Stomach (tissue), 9 donors: ENCODE results near the gene DDOST. TPM values are rescaled to one million over a fixed set of nuclear protein-coding genes. Genes with fewer than 3 reads are reported as not detected.

Experiments
- DNase-seq, 2 donors: peaks; one replicate each; pipeline versions ENCODE4 v3.0.0 to v3.0.0-alpha.2; 2013 to 2019
- H3K27ac ChIP-seq, 5 donors: fragments of 200-600 bp in 4 of 5; sonication (generic) in 4 of 5; one replicate each; pipeline ENCODE4 v1.5.1; 2013 to 2019; ENCODE audit warnings: mild to moderate bottlenecking in 1 of 5, moderate library complexity in 1 of 5
- H3K27me3 ChIP-seq, 3 donors: fragments of 200-600 bp; sonication (generic); one replicate each; pipeline ENCODE4 v1.5.1; 2017 to 2019; ENCODE audit warnings: mixed run types in 1 of 3
- H3K36me3 ChIP-seq, 4 donors: fragments of 200-600 bp; sonication (generic); 1 replicate in 3 of 4; 2 replicates in 1 of 4; pipeline ENCODE4 v1.5.1; 2016 to 2019
- H3K4me1 ChIP-seq, 4 donors: fragments of 200-600 bp; sonication (generic); one replicate each; pipeline ENCODE4 v1.5.1; 2016 to 2019
- H3K4me3 ChIP-seq, 4 donors: fragments of 200-600 bp; sonication (generic) in 3 of 4; one replicate each; pipeline ENCODE4 v1.5.1; 2016 to 2019; ENCODE audit warnings: mild to moderate bottlenecking in 1 of 4
- H3K9me3 ChIP-seq, 4 donors: fragments of 200-600 bp; sonication (generic); one replicate each; pipeline ENCODE4 v1.5.1; 2016 to 2019
- CTCF ChIP-seq, 7 experiments: fragments of 450-650 bp in 4 of 7; fragments of 200-600 bp in 3 of 7; sonication (generic) in 3 of 7; IDR thresholded peaks; one replicate each; pipeline ENCODE4 v1.5.1; 2016 to 2019; ENCODE audit warnings: antibody characterized with exemption in 7 of 7, control low read depth in 2 of 7, mild to moderate bottlenecking in 1 of 7
- EP300 ChIP-seq: sonication (generic); formaldehyde crosslinking; IDR thresholded peaks from one replicate; pipeline ENCODE4 v1.6.1; 2017; ENCODE audit warnings: antibody characterized with exemption
- POLR2A ChIP-seq, 4 donors: fragments of 450-650 bp; IDR thresholded peaks; one replicate each; pipeline ENCODE4 v1.6.1; 2016; ENCODE audit warnings: antibody characterized with exemption in 4 of 4, control low read depth in 2 of 4, mild to moderate bottlenecking in 1 of 4, moderate library complexity in 1 of 4
- POLR2AphosphoS5 ChIP-seq, 3 donors: sonication (generic); formaldehyde crosslinking; IDR thresholded peaks; one replicate each; pipeline ENCODE4 v1.6.1; 2016; ENCODE audit warnings: antibody characterized with exemption in 3 of 3
- WGBS, 5 donors: extraction: QIAGEN DNeasy Blood & Tissue Kit in 3 of 5; methylation state at CpG; one replicate each; pipeline versions ENCODE4 v1.1.5 to v1.1.7; 2013 to 2018; 5-methylcytosine and 5-hydroxymethylcytosine counted together
- intact Hi-C: fragments of 100-400 bp; cut with DNase I; formaldehyde crosslinking; loops from one replicate; pipeline ENCODE4 v1.15.1; 2023; ENCODE audit warnings: low total_unique reads
- polyA plus RNA-seq, 3 donors: library from polyadenylated mRNA; stranded (reverse); fragments of 200-250 nt; gene quantifications; one replicate each; pipeline ENCODE4 v1.2.3, GENCODE V29; 2013
- total RNA-seq, 5 donors: library from RNA; depleted of rRNA; stranded (reverse); fragments of >200 nt; gene quantifications; one replicate each; pipeline versions ENCODE4 v1.1.0 to v1.2.3, GENCODE V29; 2014 to 2016
- donor health status: healthy with polysubstance abuse.
- donor health status: Bipolar disorder and iron deficiency.
- donor health status: healthy.

DDOST gene
- total and polyA plus RNA-seq, 8 donors, result 38.5 to 227 (median 97.9) TPM

GRCh38 chr1:20645414-20645813 lies 15.8 kb downstream of the DDOST start:
- 72 to 89% (median 88%) methylated on average over 14 of the region's 14 CpGs for WGBS, 5 donors
- H3K27ac ChIP-seq, result no peak overlapping the region
- DNase-seq, result no peak
- intact Hi-C loops, result no loop called here
- H3K36me3 ChIP-seq, result peaks cover 55 to 100% (median 99%) of the 10 kb centered on the region in 4 donors
- H3K4me3 ChIP-seq, result no peak overlapping the region
- no peaks in the 10 kb centered on the region for H3K27me3 ChIP-seq
- H3K4me1 ChIP-seq, result no peaks in the 10 kb centered on the region
- TF ChIP-seq EP300, result no peak
- TF ChIP-seq POLR2A (IDR thresholded peaks at IDR 0.05), result no peak
- TF ChIP-seq POLR2AphosphoS5 (IDR thresholded peaks at IDR 0.05), result no peak
- no peak for TF ChIP-seq CTCF (IDR thresholded peaks at IDR 0.05)
- no peaks in the 10 kb centered on the region for H3K9me3 ChIP-seq

GRCh38 chr1:20644416-20644815 lies 16.8 kb downstream of the DDOST start:
- H3K27me3 ChIP-seq, result no peaks in the 10 kb centered on the region
- intact Hi-C loops, result no loop called here
- WGBS, 5 donors, result 87 to 95% (median 95%) methylated on average over 13 of the region's 13 CpGs
- no peak for DNase-seq
- TF ChIP-seq POLR2A (IDR thresholded peaks at IDR 0.05), result no peak
- no peak for TF ChIP-seq EP300
- TF ChIP-seq POLR2AphosphoS5 (IDR thresholded peaks at IDR 0.05), result no peak
- TF ChIP-seq CTCF (IDR thresholded peaks at IDR 0.05), result no peak
- H3K9me3 ChIP-seq, result no peaks in the 10 kb centered on the region
- H3K4me1 ChIP-seq, result no peaks in the 10 kb centered on the region
- H3K36me3 ChIP-seq, result peaks cover 53 to 100% (median 99%) of the 10 kb centered on the region in 4 donors
- no peak overlapping the region for H3K27ac ChIP-seq
- no peak overlapping the region for H3K4me3 ChIP-seq

- intact Hi-C loops, result no loop called here
- no peaks in the 10 kb centered on the region for H3K27me3 ChIP-seq
- no peaks in the 10 kb centered on the region for H3K4me1 ChIP-seq
- H3K4me3 ChIP-seq, result no peak overlapping the region
- TF ChIP-seq CTCF (IDR thresholded peaks at IDR 0.05) (no peak), POLR2AphosphoS5 (IDR thresholded peaks at IDR 0.05) (no peak), POLR2A (IDR thresholded peaks at IDR 0.05) (no peak), EP300 (no peak)
- H3K9me3 ChIP-seq, result no peaks in the 10 kb centered on the region
- DNase-seq, result no peak
- peaks cover 53 to 100% (median 99%) of the 10 kb centered on the region in 4 donors for H3K36me3 ChIP-seq
- 58 to 84% (median 71%) methylated on average over 6 of the region's 6 CpGs for WGBS, 5 donors
- no peak overlapping the region for H3K27ac ChIP-seq
These were observed 18.1 kb downstream of the DDOST start for GRCh38 chr1:20643080-20643479.

GRCh38 chr1:20641975-20642374 lies 19.2 kb downstream of the DDOST start:
- H3K4me3 ChIP-seq, result no peak overlapping the region
- no peak overlapping the region for H3K27ac ChIP-seq
- TF ChIP-seq CTCF (IDR thresholded peaks at IDR 0.05) (no peak), POLR2A (IDR thresholded peaks at IDR 0.05) (no peak), POLR2AphosphoS5 (IDR thresholded peaks at IDR 0.05) (no peak), EP300 (no peak)
- H3K9me3 ChIP-seq, result no peaks in the 10 kb centered on the region
- WGBS, 5 donors, result 75 to 96% (median 82%) methylated on average over 3 to 10 of the region's 10 CpGs
- no peaks in the 10 kb centered on the region for H3K27me3 ChIP-seq
- H3K4me1 ChIP-seq, result peaks cover 0 to 3% (median under 1%) of the 10 kb centered on the region in 4 donors
- intact Hi-C loops, result no loop called here
- no peak for DNase-seq
- peaks cover 52 to 100% (median 99%) of the 10 kb centered on the region in 4 donors for H3K36me3 ChIP-seq
